RKO (cell line): ENCODE measurements around the gene KPNA3.
A peak's percentile ranks its signal among the peaks of the same experiment; 100 is the strongest.
"Not testable (repeated sequence)": the region's sequence is repeated elsewhere in the genome, so short reads cannot be mapped to it uniquely, and the experiment has no call there.

Source experiments
- DNase-seq: peaks from one replicate; pipeline ENCODE4 v3.0.0-alpha.2; 2016; ENCODE audit warnings: low spot score

The KPNA3 gene

DNA sequence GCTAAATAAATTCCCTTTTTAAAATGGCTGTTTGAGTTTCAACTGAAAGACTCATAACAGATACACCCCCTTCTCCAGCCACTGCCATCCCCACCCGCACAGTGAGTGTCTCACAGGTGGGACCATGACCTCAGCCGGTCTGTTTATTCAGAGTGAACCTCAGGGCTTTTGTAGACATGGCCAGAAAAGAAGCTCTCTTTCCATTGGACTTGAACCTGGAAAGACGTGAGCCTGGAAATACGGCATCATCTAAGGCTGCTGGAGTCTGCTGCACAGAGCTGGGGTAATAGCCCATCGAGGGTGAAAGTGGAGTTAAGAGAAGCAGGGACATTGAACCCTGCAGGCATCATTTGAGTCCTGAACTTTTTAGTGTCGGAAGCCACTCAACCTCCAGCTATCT is 15.2 kb upstream of the KPNA3 start:
- no peak for DNase-seq

DNA sequence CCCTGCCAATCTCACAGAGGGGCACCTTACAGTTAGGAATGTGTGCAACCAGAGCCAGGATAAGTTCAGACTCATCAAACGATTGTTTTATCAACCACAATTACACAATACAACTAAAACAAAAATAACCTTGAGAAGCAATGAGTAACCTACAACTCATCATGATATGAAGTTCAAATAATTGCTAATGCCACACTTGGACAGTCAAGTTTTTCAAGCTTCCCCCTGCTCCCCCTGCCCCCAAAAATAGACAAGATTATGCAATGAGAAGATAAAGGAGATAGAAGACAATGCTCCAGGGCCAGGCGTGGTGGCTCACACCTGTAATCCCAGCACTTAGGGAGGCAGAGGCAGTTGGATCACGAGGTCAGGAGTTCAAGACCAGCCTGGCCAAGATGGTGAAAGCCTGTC is 13.6 kb upstream of the KPNA3 start:
- no peak for DNase-seq

DNA sequence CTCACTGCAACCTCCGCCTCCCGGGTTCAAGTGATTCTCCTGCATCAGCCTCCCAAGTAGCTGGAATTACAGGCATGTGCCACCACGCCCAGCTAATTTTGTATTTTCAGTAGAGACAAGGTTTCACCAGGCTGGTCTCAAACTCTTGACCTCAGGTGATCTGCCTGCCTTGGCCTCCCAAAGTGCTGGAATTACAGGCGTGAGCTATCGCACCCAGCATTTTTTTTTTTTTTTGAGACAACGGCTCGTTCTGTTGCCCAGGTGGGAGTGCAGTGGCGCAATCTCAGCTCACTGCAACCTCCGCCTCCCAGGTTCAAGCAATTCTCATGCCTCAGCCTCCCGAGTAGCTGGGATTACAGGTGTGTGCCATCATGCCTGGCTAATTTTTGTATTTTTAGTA is 10.6 kb upstream of the KPNA3 start:
- not testable (repeated sequence) for DNase-seq

DNA sequence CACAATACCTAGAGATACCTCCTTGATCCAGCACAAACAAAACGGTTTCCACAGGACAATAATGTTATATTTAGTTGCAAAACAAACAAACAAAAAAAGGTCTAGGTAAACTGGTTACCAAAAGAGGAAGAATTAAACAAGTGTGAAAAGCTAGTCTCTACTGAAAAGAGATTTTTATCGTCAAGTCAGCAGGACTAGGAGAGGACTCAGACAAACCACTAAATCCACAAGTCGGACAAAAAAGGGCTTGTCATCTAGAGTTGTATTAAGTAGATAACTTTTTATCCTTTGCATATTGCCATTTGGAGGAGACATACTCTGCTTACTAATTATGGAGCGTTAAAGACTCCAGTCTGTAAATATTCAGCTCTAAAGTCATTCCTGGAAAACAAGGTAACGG is 9.9 kb upstream of the KPNA3 start:
- no peak for DNase-seq

DNA sequence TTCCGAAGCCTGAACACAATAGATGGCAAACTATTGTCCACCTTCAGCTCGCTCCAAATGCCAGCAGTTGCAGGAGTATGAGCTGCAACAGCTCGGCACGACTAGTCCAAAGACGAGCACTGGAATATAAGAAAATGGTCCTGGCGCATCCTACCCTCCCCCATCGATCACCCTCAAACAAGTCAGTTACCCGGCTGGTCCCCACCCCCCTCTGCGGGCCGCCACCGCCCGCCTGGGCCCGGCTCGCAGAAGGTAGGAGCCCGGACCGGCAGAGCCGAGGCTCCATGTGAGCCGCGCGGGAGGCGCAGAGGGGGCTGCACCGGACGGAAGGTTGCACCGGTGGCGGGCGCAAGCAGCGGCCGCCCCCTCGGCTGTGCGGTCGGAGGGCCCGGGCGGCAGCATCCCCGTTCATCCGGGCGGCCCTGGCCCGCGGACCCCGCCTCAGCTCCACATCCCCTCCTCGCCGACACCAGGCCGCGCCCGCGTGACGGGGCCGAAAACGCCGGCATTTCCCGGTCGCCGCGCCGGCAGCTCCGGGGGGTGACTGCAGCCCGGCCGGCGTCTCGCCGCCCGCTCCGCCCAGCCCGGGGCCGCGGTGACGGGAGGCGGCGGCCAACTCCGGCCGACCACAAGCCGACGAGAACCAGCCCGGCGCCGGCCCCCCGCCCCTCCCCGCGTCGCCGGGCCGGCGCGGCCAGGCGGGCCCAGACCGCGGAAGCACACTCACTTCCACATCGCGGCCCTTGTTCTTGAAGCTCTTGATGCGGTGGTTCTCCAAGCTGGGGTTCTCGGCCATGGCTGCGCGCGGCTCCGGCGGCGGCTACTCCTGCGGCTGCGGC is 552 bp downstream of the KPNA3 start:
- peak; percentile 59 for DNase-seq

DNA sequence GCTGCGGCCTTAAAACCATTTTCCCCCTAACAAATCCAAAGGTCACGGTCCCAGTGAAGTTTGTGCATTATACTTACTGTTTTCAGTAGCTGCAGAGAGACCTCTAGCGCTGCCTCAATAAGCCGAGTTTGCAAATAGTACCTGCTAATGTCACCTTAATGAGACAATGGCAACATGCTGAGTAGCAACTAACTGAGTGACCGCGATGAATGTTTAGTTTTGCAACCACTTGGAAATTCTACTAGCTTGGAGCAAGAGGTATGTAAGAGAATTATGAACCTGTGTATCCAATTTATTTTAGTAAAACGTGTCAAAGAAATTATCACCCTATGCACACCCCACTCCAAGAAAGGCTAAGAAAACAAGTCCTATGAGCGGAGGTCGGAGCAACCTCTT is 1.2 kb downstream of the KPNA3 start:
- DNase-seq: peak; percentile 56

DNA sequence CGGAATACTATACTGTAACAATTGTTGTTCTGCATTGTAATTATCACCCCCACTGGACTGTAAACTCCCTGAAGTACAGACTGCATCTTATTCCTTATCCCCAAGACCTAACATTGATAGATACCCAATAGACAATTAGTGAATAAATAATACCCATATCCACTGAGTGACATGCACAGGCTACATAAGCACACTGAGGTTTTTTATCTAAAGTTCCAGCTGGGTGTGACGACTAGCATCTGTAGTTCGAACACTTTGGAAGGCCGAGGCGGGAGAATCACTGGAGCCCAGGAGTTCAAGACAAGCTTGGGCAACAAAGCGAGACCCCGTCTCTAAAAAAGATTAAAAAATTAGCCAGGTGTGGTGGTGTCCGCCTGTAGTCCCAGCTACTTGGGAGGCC is 2.5 kb downstream of the KPNA3 start:
- no peak for DNase-seq

DNA sequence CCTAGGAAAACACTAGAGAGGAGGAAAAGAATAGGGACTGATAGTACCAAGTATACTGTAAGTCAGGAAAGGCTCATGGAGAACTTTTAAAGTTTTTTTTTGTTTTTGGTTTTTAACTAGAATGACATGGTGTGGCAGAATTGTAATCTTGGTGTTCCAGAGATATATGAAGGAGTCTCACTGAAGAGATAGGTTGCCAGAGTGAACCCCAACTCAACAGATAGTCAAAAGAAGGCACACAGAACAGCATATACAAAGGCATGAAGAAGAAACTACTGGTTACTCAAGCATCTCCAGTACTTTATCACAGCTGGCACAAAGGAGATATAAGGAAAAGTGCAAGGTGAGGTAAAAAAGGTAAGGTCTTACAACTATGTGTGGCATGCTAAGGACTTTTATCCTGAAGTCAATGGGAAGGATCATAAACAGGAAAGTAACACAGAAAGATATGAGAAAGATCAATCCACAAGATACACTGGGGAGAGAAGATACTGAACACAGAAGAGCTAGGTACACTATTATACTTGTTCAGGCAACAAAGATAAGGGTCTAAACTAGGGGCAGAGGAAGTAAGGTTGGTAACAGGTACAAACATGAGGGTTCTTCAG is 6.0 kb downstream of the KPNA3 start:
- DNase-seq: no peak

DNA sequence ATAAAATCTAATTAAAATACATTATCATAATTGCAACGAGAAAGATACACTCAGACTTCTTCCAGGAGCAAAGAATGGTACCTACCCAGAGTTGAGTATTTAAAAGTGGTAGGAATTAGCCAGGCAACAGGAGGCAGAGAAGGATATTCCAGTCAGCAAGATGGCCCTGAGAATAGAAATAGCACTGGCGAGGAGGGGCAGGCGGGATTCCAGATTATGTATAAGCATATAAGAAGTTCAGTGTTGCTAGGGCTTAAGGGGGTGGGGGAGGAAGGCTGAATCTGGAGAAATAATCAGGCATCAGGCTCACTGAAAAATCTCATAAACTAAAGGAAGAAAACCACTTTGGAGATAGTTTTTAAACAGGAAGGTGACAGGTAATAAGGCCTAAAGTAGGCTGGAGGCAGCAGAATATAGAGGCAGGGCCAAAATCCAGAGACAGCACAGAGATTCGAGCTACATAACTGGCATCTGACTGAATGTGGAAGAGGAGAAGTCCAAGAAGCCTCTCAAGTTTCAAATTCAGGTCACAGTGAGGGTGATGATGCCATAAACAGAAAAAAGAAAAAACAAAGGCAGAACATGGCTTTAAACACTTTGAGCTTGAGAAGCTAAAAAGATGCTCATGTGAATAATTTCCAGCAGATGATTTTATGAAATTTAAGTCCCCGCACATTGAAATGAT is 7.5 kb downstream of the KPNA3 start:
- no peak for DNase-seq

DNA sequence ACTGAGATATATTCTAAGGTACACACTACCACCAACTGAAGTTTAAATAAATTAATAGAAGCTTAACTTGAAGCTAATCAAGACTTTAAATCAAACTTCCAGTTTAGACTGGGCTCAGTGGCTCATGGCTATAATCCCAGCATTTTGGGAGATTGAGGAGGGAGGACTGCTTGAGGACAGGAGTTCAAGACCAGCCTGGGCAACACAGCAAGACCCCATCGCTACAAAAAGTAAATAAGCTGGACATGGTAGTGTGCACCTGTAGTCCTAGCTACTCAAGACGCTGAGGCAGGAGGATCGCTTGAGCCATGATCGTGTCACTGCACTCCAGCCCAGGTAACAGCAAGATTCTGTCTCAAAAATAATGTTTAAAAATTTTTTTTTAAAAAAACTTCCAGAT is 8.6 kb downstream of the KPNA3 start:
- no peak for DNase-seq

DNA sequence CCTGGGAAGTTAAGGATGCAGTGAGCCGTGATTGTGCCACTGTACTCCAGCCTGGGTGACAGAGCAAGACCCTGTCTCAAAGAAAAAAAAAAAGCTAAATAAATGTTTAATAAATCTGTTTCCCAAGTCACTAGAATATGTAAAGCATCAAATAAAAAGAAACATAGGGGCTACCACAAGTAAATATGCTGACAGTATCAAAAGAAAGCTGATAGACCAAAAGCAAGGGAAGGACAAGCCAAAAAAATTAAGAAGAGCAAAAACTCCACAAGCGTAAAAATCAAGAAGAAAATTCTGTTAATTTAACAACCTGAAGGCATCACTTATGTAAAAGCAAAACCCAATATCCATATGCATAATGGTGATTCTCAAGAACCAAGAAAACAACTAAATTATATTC is 9.7 kb downstream of the KPNA3 start:
- no peak for DNase-seq

DNA sequence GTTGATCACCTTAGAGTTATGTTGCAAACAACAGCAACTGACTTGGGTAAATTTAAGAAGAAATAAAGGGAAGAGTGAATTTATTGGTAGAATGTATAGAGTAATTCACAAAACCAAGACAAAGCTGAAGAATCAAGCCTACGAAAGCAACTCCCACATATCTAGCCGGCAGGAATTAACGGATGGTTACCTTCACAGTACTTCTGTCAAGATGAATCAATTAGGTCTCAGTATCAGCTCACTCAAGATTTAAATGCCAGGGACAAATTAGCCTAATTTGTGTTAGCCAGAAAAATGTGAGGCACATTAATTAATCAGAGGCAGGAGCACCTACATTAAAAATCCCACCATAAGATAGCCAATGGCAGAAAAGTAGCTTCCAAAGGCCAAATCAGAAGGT is 10.7 kb downstream of the KPNA3 start:
- no peak for DNase-seq

DNA sequence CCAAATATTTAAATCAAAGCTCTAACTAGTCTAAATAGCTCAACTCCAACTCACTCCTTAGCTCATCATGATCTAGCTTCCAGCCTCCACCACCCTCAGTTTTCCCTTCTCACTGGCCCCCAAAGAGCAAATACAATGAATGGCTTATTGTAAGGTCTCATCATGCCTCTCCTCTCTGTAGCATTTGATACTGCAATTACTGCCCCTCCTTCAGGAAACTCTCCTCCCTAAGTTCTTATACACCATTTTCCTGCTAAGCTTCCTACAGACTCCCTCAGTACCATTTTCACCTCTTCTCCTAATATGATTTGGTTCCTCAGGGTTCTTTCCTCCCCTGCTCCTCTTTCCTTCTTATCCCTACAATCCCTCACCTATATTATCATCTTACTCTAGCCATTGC is 12.8 kb downstream of the KPNA3 start:
- no peak for DNase-seq

DNA sequence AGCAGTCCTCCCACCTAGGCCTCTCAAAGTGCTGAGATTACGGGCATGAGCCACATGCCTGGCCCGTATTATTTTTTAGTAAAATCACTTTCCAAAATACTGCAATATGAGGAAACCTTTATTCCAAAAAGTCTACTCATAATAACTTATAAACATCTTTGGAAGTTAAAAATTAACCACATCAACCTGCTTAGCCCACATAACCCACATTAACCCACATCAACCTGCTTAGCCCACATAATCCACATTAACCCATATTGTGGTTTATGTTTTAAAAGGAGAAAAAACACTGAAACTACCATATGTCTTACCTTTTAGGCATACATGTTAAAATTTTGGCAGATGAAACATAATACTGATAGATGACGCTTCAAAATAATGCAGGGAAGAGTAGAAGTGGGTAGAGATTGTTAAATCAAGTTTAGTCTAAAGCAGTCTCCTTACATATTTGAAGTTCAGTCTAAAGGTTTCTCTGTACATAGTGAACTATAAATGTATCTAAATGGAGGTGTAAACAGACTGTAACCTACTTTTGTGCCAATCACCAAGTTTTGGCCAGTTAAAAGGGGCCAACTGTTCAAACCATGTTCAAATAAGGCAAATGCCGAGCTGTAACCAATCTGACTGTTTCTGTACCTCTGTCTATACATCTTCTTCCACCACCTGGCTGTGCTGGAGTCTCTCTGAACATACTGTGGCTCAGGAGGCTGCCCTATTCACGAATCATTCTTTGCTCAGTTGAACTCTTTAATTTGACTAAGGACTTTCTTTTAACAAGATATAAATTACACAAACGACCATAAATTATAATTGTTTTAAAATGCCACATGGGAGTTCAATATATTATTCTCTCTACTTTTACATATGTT is 14.5 kb downstream of the KPNA3 start:
- DNase-seq: no peak

DNA sequence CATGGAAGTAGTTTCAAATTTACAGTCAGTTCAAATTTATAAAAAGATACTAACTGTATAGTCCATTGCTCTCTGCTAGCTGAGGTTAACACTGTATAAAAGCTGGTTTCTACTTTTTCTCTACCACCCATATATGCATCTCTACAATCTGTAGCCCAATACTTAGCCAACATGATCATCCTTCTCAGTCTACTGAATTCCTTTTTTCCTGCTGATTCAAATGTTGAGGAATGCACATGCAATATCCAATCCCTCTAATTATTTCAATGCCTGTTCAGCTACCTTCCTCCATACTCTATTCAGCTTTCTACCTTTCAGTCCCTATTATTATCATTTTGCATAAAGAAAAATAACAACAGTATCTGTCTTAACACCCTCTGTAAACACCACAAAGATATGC is 15.6 kb downstream of the KPNA3 start:
- no peak for DNase-seq

DNA sequence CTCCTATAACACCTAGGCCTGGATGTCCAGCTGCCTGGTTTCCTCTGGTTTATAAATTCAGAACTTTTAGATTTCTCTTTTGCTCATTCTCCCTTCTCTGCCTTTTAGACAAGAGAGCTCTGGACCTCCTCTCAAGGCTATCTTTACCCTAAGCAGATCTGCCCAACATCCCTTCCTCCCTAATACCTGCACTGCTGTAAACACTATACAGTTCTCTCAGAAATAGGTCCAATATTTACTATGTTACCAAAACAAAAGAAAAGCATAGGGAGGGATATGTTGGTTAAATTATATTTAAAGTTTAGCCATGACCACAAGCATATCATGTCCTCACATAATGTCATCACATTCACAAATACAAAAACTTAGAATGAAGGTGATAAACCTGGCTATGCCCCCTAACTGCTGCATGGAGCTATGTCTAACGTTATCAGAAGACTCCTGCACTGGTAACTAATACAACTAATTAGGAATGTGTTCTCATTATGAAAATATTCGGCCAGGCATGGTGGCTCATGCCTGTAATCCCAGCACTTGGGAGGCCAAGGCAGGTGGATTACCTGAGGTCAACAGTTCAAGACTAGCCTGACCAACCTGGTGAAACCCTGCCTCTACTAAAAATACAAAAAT is 18.0 kb downstream of the KPNA3 start:
- no peak for DNase-seq

DNA sequence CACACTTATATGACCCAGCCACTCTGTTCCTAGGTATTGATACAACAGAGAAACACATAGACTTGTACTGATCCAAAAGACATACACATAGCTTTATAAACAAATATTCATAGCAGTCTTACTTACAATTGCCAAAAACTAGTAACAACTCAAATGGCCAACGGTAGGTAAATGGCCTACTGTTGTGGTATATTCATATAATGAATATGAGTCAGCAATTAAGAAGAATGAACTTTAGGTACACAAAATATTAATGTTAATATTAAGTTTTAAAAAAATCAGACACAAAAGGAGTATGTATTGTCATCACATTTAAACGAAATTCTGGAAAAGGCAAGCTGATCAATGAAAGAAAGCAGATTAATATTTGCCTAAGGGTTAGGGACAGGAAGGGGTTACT is 19.7 kb downstream of the KPNA3 start:
- no peak for DNase-seq

DNA sequence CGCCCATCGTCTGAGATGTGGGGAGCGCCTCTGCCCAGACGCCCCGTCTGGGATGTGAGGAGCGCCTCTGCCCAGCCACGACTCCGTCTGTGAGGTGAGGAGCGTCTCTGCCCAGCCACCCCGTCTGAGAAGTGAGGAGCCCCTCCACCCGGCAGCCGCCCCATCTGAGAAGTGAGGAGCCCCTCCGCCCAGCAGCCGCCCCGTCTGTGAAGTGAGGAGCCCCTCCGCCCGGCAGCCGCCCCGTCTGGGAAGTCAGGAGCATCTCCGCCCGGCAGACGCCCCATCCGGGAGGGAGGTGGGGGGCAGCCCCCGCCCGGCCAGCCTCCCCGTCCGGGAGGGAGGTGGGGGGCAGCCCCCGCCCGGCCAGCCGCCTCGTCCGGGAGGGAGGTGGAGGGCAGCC is 30.7 kb downstream of the KPNA3 start:
- DNase-seq: not testable (repeated sequence)

DNA sequence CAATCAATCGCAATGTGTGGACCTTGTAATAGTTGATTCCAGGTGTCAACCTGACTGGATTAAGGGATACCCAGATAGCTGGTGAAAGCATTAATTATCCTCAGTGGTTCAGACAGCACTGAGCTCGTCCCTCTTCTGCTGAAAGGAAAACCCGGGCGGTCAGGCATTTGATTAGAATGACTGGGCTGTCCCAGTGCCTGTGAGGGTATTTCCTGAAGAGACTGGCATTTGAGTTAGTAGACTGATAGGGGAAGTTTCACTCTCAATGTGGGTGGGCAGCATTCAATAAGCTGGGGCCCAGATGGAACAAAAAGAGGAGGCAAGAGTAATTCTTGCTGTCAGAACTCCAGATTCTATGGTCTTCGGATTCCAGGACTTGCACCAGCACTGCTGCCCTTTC is 31.9 kb downstream of the KPNA3 start:
- no peak for DNase-seq

DNA sequence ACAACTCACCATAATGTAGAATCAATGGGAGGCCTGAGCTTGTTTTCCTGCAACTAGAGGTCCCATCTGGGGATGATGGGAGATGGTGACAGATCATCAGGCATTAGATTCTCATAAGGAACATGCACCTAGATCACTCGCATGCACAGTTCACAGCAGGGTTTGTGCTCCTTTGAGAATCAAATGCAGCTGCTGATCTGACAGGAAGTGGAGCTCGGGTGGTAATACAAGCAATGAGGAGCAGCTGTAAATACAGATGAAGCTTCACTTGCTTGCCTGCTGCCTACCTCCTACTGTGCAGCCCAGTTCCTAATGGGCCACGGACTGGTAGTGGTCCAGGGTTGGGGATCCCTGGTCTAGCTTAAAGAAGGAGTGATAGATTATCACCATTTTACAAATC is 33.0 kb downstream of the KPNA3 start:
- no peak for DNase-seq

DNA sequence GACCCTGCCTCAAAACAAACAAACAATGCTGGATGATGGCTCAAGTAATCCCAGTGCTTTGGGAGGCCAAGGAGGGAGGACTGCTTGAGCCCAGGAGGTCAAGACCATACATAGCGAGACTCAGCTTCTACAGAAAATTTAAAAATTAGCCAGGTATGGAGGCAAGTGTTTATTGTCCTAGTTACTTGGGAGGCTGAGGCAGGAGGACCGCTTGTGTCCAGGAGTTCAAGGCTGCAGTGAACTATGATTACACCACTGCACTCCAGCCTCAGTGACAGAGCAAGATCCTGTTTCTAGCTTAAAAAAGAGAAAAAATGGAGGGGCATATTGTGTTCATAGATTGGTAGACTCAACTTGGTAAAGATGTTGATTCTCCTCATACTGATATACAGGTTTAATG is 36.2 kb downstream of the KPNA3 start:
- DNase-seq: no peak

DNA sequence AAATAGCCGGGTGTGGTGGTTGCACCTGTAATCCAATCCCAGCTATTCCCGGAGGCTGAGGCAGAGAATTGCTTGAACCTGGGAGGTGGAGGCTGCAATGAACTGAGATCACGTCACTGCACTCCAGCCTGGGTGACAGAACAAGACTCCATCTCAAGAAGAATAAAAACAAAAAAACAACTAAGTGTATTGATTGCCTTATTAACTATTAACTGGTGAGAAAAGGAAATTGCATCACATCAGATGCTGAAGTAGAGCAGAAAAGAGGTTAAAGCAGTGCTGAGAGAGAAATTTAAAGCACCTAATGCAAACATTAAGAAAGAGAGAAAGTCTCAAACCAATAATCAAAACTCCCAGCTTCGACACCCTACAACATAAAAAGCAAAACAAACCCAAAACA is 38.3 kb downstream of the KPNA3 start:
- DNase-seq: no peak
